Keratinocyte (primary cell): ENCODE measurements around the gene VAMP8. TPM values are rescaled to one million over a fixed set of nuclear protein-coding genes. Genes with fewer than 3 reads are reported as not detected.

ENCODE experiments used
- DNase-seq: peaks from one replicate; pipeline ENCODE4 v3.0.0-alpha.2; 2011; ENCODE audit warnings: low read depth, missing footprints, low spot score
- FAIRE-seq: peaks from 2 replicates; lab custom pipeline; 2011; peaks lifted over from hg19 to GRCh38; lab: Jason Lieb, UNC
- H2AFZ ChIP-seq: 2 replicates; pipeline ENCODE4 v1.6.0; 2012; ENCODE audit warnings: low read length, control low read depth, inconsistent platforms; ENCODE audit not compliant: control insufficient read depth
- H3K27ac ChIP-seq: 2 replicates; pipeline ENCODE4 v1.5.1; 2011; ENCODE audit warnings: low read length; ENCODE audit not compliant: control insufficient read depth, insufficient read depth
- H3K27me3 ChIP-seq: 3 replicates; pipeline ENCODE4 v1.6.0; 2011; ENCODE audit warnings: low read length; ENCODE audit not compliant: control insufficient read depth, insufficient read depth; ENCODE audit errors: extremely low read depth
- H3K36me3 ChIP-seq, 2 experiments: 2 replicates in 1 of 2; 3 replicates in 1 of 2; pipeline ENCODE4 v1.5.1; 2011; ENCODE audit warnings: low read length in 2 of 2, mild to moderate bottlenecking in 1 of 2; ENCODE audit not compliant: control insufficient read depth in 2 of 2, insufficient read depth in 2 of 2; ENCODE audit errors: extremely low read depth in 1 of 2
- H3K4me1 ChIP-seq: 3 replicates; pipeline ENCODE4 v1.5.1; 2011; ENCODE audit warnings: low read length; ENCODE audit not compliant: control insufficient read depth, insufficient read depth; ENCODE audit errors: extremely low read depth
- H3K4me2 ChIP-seq: 3 replicates; pipeline ENCODE4 v1.6.0; 2011; ENCODE audit warnings: low read depth, low read length; ENCODE audit not compliant: control insufficient read depth, insufficient read depth; ENCODE audit errors: extremely low read depth
- H3K4me3 ChIP-seq, 3 experiments: fragments of 200-600 bp in 1 of 3; sonication (generic) in 1 of 3; 2 replicates in 2 of 3; 3 replicates in 1 of 3; pipeline ENCODE4 v1.5.1; 2011 to 2016; ENCODE audit warnings: low read length in 3 of 3, mild to moderate bottlenecking in 3 of 3, control low read depth in 2 of 3, inconsistent platforms in 1 of 3, low read depth in 1 of 3, mixed read lengths in 1 of 3, mixed run types in 1 of 3, moderate library complexity in 1 of 3; ENCODE audit not compliant: control insufficient read depth in 2 of 3, insufficient read depth in 2 of 3; ENCODE audit errors: extremely low read depth in 1 of 3
- H3K79me2 ChIP-seq: 2 replicates; pipeline ENCODE4 v1.6.0; 2012; ENCODE audit warnings: low read length; ENCODE audit not compliant: control insufficient read depth, insufficient read depth
- H3K9ac ChIP-seq: 3 replicates; pipeline ENCODE4 v1.6.0; 2011; ENCODE audit warnings: low read length; ENCODE audit not compliant: control insufficient read depth, insufficient read depth; ENCODE audit errors: extremely low read depth
- H3K9me1 ChIP-seq: 3 replicates; pipeline ENCODE4 v1.6.0; 2011; ENCODE audit warnings: low read length; ENCODE audit not compliant: control insufficient read depth, insufficient read depth; ENCODE audit errors: extremely low read depth
- H3K9me3 ChIP-seq: 2 replicates; pipeline ENCODE4 v1.5.1; 2012; ENCODE audit warnings: low read depth, low read length; ENCODE audit not compliant: control insufficient read depth
- H4K20me1 ChIP-seq: 3 replicates; pipeline ENCODE4 v1.6.0; 2011; ENCODE audit warnings: low read length; ENCODE audit not compliant: control insufficient read depth, insufficient read depth; ENCODE audit errors: extremely low read depth
- EZH2 ChIP-seq: IDR thresholded peaks from one replicate; pipeline ENCODE4 v1.6.1; 2012; ENCODE audit warnings: inconsistent platforms, mild to moderate bottlenecking, low read length, moderate library complexity
- dilution Hi-C: fragments of 300-500 bp; cut with MboI; formaldehyde crosslinking; loops from one replicate; pipeline ENCODE4 v1.7.0; 2020; ENCODE audit warnings: low sequenced_read_pairs; ENCODE audit not compliant: extremely low pct_ligation_motif_present
- polyA plus RNA-seq, 5 experiments: library from polyadenylated mRNA; depleted of rRNA in 3 of 5; stranded (reverse) in 3 of 5; stranded (forward) in 1 of 5; unstranded in 1 of 5; fragments of >200 nt; gene quantifications; 1 replicate in 1 of 5; 2 replicates in 3 of 5; 3 replicates in 1 of 5; pipeline versions ENCODE4 v1.2.1 to v1.2.3, GENCODE V29; 2011 to 2012; ENCODE audit warnings: missing spikeins in 2 of 5, low read depth in 1 of 5, low replicate concordance in 1 of 5
- TF ChIP-seq, protein P1 (sequence below), 3 experiments: IDR thresholded peaks in 1 of 3; conservative IDR thresholded peaks in 1 of 3; optimal IDR thresholded peaks in 1 of 3; 2 replicates in 2 of 3; 3 replicates in 1 of 3; pipeline versions ENCODE3 to v1.5.1; 2011; ENCODE audit warnings: low read length in 3 of 3, mild to moderate bottlenecking in 3 of 3, moderate library complexity in 2 of 3, control low read depth in 1 of 3, inconsistent platforms in 1 of 3; ENCODE audit not compliant: insufficient read depth in 2 of 3; ENCODE audit errors: extremely low read depth in 1 of 3

Gene VAMP8
- polyA plus RNA-seq, 1 donor (not counting 4 experiments of a cell fraction or from before 2014, with no cell fraction given) = 385 TPM

DNA sequence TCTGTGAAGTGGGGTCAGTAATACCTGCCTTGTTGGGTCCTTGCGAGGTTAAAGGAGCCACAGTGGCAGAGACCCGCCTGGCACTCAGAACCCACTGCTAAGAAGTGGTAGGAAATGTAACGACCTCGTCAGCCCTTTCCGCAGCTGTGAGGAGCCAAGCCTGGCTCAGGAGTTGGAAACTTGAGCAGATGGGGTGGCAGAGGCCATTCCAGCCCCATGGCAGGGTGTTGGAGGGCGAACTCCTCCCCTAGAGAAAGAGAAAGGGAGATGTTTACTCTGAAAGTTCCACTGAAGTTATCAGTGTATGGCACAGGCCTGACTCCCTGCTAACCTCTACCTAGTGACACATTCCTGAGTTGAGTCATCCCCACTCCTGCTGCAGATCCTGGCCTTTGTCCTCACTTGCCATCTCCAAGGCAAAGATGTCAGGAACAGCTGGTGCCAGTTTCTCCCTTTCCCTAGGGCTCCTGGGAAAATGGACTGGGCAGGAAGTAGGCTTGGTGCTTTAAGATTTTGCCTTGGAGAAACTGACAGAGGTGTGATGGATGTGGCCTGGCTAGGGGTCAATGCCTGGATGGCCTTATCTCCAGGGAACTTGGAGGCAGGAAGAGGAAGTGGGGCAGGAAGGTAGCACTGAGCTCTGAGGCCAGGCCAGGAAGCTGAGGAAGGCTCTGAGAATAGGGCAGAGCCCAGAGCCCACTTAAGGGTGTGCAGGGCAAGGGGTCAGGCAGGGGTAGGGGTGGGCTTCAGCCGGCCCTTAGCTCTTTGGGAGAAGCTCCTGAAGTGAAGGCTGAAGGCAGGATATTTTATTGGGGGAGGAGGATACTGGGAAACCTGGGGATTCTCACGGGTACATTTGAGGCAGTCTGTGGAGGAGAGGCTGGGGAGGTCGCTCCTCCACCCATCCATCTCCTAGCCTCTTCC is 7.7 kb downstream of the VAMP8 start:
- Histone ChIP-seq H4K20me1 (no peaks in the 10 kb centered on the region), H3K36me3 (peaks cover 12 to 17% of the 10 kb centered on the region in 2 experiments), H3K9me3 (no peaks in the 10 kb centered on the region), H3K27me3 (no peaks in the 10 kb centered on the region), H2AFZ (peak overlapping the region; percentile 53), H3K27ac (peak overlapping the region; percentile 13), H3K4me3 (peak overlapping the region in 2 of 3 experiments; percentile 15 to 43), H3K79me2 (no peaks in the 10 kb centered on the region), H3K9ac (peak overlapping the region; percentile 30), H3K4me2 (peak overlapping the region; percentile 68), H3K9me1 (no peaks in the 10 kb centered on the region), H3K4me1 (peaks cover 14% of the 10 kb centered on the region)
- DNase-seq = no peak
- TF ChIP-seq, protein P1, sequence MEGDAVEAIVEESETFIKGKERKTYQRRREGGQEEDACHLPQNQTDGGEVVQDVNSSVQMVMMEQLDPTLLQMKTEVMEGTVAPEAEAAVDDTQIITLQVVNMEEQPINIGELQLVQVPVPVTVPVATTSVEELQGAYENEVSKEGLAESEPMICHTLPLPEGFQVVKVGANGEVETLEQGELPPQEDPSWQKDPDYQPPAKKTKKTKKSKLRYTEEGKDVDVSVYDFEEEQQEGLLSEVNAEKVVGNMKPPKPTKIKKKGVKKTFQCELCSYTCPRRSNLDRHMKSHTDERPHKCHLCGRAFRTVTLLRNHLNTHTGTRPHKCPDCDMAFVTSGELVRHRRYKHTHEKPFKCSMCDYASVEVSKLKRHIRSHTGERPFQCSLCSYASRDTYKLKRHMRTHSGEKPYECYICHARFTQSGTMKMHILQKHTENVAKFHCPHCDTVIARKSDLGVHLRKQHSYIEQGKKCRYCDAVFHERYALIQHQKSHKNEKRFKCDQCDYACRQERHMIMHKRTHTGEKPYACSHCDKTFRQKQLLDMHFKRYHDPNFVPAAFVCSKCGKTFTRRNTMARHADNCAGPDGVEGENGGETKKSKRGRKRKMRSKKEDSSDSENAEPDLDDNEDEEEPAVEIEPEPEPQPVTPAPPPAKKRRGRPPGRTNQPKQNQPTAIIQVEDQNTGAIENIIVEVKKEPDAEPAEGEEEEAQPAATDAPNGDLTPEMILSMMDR (optimal IDR thresholded peaks at IDR 0.05 in 1 of 3, IDR thresholded peaks at IDR 0.05 in 1 of 3, conservative IDR thresholded peaks at IDR 0.05 in 1 of 3; ENCODE audit: extremely low read depth in 1 of 3, insufficient read depth in 2 of 3, low read length in 3 of 3) = no peak
- no peak for TF ChIP-seq EZH2
- FAIRE-seq = peak; percentile 91
- dilution Hi-C loops = no loop called here

- FAIRE-seq = no peak
- H3K27ac ChIP-seq = peak overlapping the region; percentile 13
These were observed 8.4 kb downstream of the VAMP8 start for GRCh38 chr2:85585781-85586105.

More at GRCh38 chr2:85585781-85586105, 8.4 kb downstream of the VAMP8 start:
- no peaks in the 10 kb centered on the region for H3K27me3 ChIP-seq
- TF ChIP-seq, protein P1 (optimal IDR thresholded peaks at IDR 0.05 in 1 of 3, IDR thresholded peaks at IDR 0.05 in 1 of 3, conservative IDR thresholded peaks at IDR 0.05 in 1 of 3; ENCODE audit: extremely low read depth in 1 of 3, insufficient read depth in 2 of 3, low read length in 3 of 3) = no peak
- TF ChIP-seq EZH2 = no peak
- no peak overlapping the region for H3K4me3 ChIP-seq
- no peak for DNase-seq
- H3K36me3 ChIP-seq = peaks cover 11 to 13% of the 10 kb centered on the region in 2 experiments
- H4K20me1 ChIP-seq = no peaks in the 10 kb centered on the region
- H2AFZ ChIP-seq = no peak overlapping the region
- no peaks in the 10 kb centered on the region for H3K9me3 ChIP-seq
- H3K79me2 ChIP-seq = no peaks in the 10 kb centered on the region
- peaks cover 20% of the 10 kb centered on the region for H3K4me1 ChIP-seq
- peak overlapping the region; percentile 68 for H3K4me2 ChIP-seq
- no peaks in the 10 kb centered on the region for H3K9me1 ChIP-seq
- no peak overlapping the region for H3K9ac ChIP-seq
- dilution Hi-C loops = no loop called here
